ENCODE data around the gene SLC44A4. TPM values are rescaled to one million over a fixed set of nuclear protein-coding genes. Genes with fewer than 3 reads are reported as not detected.

SLC44A4 gene
- total RNA-seq, 1 experiment from 2014 or later, result 3.5 TPM

DNA sequence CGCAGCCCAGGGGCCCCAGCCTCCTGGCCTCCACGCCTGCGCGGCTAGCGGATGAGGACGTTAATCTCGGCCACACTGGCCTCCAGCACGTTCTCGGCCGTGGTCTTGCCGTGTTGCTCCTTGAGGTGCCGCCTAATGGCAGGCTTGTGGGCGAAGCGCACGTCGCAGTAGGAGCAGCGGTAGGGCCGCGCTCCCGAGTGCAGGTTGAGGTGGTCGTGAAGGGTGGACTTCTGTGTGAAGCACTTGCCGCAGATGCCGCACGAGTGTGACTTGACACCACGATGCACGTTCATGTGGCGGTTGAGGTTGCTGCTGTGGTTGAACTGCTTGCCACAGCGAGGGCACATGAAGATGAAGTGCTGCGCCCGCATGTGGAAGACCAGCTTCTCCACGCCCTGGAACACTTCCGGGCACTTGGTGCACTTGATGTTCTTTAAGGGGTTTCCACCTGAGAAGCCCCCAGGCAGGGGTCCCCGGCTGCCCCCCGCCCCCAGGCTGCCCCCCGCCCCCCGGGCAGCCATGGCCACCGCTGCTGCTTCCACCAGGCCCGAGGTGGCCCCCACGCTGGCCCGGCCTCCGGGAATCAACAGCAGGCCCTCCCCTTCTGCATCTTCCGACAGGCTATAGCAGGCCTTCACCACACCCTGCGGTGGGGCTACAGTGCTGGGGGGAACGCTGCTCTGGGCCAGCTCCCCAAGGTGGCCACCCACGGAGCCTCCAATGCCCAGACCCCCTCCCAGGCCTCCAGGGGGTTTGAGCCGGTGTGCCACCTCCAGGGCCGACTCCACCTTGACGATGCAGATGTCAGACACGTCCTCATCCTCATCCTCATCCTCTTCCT lies 21.3 kb upstream of the SLC44A4 start:
- no peaks in the 10 kb centered on the region for H3F3A ChIP-seq (ENCODE audit: low read length, unreplicated experiment)
- H3K4me3 ChIP-seq (ENCODE audit: low read length), result no peak overlapping the region
- no peak overlapping the region for H3K9ac ChIP-seq (ENCODE audit: low read length)
- no peaks in the 10 kb centered on the region for H3K9me3 ChIP-seq (ENCODE audit: low read length)
- ChIA-PET POLR2A (ENCODE audit: unreplicated experiment) (no interaction called here), CTCF (no interaction called here)
- peaks cover under 1% of the 10 kb centered on the region; the same call in 1 of the 2 replicates for H3K36me3 ChIP-seq (ENCODE audit: low read depth, low read length)
- intact Hi-C loops (cut with micrococcal nuclease), result loop anchor here (5.0 to 10.0 kb wide), 2 partner anchors 38 to 215 kb away; partner anchors contain the start of gene NEU1
- no peak for TF ChIP-seq EZH2 (IDR thresholded peaks at IDR 0.05; ENCODE audit: low read length, unreplicated experiment)
- no peak for TF ChIP-seq EZH2phosphoT487 (IDR thresholded peaks at IDR 0.05; ENCODE audit: borderline replicate concordance, low read length)
- TF ChIP-seq, protein P1, sequence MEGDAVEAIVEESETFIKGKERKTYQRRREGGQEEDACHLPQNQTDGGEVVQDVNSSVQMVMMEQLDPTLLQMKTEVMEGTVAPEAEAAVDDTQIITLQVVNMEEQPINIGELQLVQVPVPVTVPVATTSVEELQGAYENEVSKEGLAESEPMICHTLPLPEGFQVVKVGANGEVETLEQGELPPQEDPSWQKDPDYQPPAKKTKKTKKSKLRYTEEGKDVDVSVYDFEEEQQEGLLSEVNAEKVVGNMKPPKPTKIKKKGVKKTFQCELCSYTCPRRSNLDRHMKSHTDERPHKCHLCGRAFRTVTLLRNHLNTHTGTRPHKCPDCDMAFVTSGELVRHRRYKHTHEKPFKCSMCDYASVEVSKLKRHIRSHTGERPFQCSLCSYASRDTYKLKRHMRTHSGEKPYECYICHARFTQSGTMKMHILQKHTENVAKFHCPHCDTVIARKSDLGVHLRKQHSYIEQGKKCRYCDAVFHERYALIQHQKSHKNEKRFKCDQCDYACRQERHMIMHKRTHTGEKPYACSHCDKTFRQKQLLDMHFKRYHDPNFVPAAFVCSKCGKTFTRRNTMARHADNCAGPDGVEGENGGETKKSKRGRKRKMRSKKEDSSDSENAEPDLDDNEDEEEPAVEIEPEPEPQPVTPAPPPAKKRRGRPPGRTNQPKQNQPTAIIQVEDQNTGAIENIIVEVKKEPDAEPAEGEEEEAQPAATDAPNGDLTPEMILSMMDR (conservative IDR thresholded peaks at IDR 0.05; ENCODE audit: low read depth, low read length), result no peak
- no peaks in the 10 kb centered on the region for H3K27me3 ChIP-seq (ENCODE audit: low read length)
- peaks cover 34% of the 10 kb centered on the region for H3K79me2 ChIP-seq (ENCODE audit: low read length)
- H4K20me1 ChIP-seq (ENCODE audit: low read length), result no peaks in the 10 kb centered on the region
- no peaks in the 10 kb centered on the region for H3K9me2 ChIP-seq (replicated peaks; ENCODE audit: low read length)
- peaks cover 28% of the 10 kb centered on the region for H3K4me1 ChIP-seq (ENCODE audit: insufficient read depth, low read length)
- ATAC-seq (no peak), DNase-seq (no peak)
- no TSS peak for BruUV-seq (replicated peaks)
- H3K4me2 ChIP-seq (ENCODE audit: low read length), result no peak overlapping the region
- no peak overlapping the region for H2AFZ ChIP-seq (ENCODE audit: low read length)
- H3K27ac ChIP-seq (ENCODE audit: low read length), result no peak overlapping the region

DNA sequence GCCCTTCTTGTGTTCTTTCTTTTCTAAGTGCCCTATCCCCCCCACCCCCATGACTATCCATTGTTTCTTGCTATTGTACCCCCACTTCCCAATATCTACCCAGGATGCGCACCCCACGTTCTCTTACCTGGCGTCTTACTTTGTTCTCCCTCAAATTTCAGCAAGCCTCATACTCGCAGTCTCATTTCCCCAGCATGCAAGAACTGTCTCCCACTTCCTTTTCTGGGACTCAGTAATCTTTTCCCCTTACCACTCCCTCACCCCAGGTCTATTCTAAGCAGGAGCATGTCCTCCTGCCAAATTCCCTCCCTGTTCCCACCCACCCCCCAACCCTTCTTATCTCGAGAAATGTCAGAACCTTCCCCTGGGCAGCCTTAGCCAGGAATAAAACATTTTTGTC lies 20.4 kb upstream of the SLC44A4 start:
- Histone ChIP-seq H4K20me1 (ENCODE audit: low read length) (no peaks in the 10 kb centered on the region), H3K9ac (ENCODE audit: low read length) (no peak overlapping the region), H3K4me1 (ENCODE audit: insufficient read depth, low read length) (peaks cover 28% of the 10 kb centered on the region), H3K9me3 (ENCODE audit: low read length) (no peaks in the 10 kb centered on the region), H3K4me2 (ENCODE audit: low read length) (peak overlapping the region; percentile 92), H3K79me2 (ENCODE audit: low read length) (peaks cover 34% of the 10 kb centered on the region), H3K9me2 (replicated peaks; ENCODE audit: low read length) (no peaks in the 10 kb centered on the region), H3K36me3 (ENCODE audit: low read depth, low read length) (peaks cover 4% of the 10 kb centered on the region; the same call in 1 of the 2 replicates), H3F3A (ENCODE audit: low read length, unreplicated experiment) (no peaks in the 10 kb centered on the region), H3K27me3 (ENCODE audit: low read length) (no peaks in the 10 kb centered on the region), H2AFZ (ENCODE audit: low read length) (no peak overlapping the region), H3K4me3 (ENCODE audit: low read length) (no peak overlapping the region), H3K27ac (ENCODE audit: low read length) (no peak overlapping the region)
- TF ChIP-seq EZH2phosphoT487 (IDR thresholded peaks at IDR 0.05; ENCODE audit: borderline replicate concordance, low read length), result no peak
- TF ChIP-seq, protein P1 (conservative IDR thresholded peaks at IDR 0.05; ENCODE audit: low read depth, low read length), result no peak
- no peak for TF ChIP-seq EZH2 (IDR thresholded peaks at IDR 0.05; ENCODE audit: low read length, unreplicated experiment)
- BruUV-seq (replicated peaks), result no TSS peak
- intact Hi-C loops (cut with micrococcal nuclease), result loop anchor here (5.0 kb wide), 1 partner anchor 37 kb away; the partner anchor contains the start of gene NEU1
- CTCF ChIA-PET, result no interaction called here
- ATAC-seq (no peak), DNase-seq (no peak)
- POLR2A ChIA-PET (ENCODE audit: unreplicated experiment), result no interaction called here
